B cell (primary cell): ENCODE measurements around the gene PLAC9. TPM values are rescaled to one million over a fixed set of nuclear protein-coding genes. Genes with fewer than 3 reads are reported as not detected.

Experiments
- ATAC-seq: fragments of 200-7000 bp; cut with Tn5 transposase; one replicate; pipeline ENCODE4 v1.10.0; 2021; ENCODE audit warnings: low read depth, mild to moderate bottlenecking, moderate number of reproducible peaks, moderate library complexity
- CTCF ChIA-PET: fragments of 350-600 bp; sonication (Branson Sonifier 250); formaldehyde crosslinking; loops from one replicate; lab custom pipeline; 2021; ENCODE audit warnings: antibody characterized with exemption, inconsistent platforms; lab: Charles Lee
- POLR2A ChIA-PET: fragments of 350-600 bp; sonication (Branson Sonifier 250); formaldehyde crosslinking; loops from one replicate; lab custom pipeline; 2021; ENCODE audit warnings: antibody characterized with exemption; lab: Charles Lee
- DNase-seq: peaks from one replicate; pipeline ENCODE4 v3.0.0; 2013
- H2AFZ ChIP-seq: 2 replicates; pipeline ENCODE4 v1.6.1; 2012; ENCODE audit warnings: mild to moderate bottlenecking, low read depth, low read length; ENCODE audit not compliant: insufficient read depth, poor library complexity, severe bottlenecking
- H3K27ac ChIP-seq, 2 donors: 1 replicate in 1 of 2; 2 replicates in 1 of 2; pipeline ENCODE4 v1.5.1; 2012 to 2013; ENCODE audit warnings: low read length in 2 of 2, mild to moderate bottlenecking in 2 of 2, moderate library complexity in 1 of 2
- H3K27me3 ChIP-seq, 4 experiments: fragments of 200-600 bp in 1 of 4; sonication (generic) in 1 of 4; replicated peaks in 1 of 4; 1 replicate in 2 of 4; 2 replicates in 2 of 4; pipeline versions ENCODE4 v1.6.1 to v1.7.0; 2013 to 2016; ENCODE audit warnings: low read length in 3 of 4, mild to moderate bottlenecking in 2 of 4, mixed read lengths in 1 of 4, moderate library complexity in 1 of 4; ENCODE audit not compliant: insufficient read depth in 4 of 4, control insufficient read depth in 3 of 4; ENCODE audit errors: control extremely low read depth in 1 of 4
- H3K36me3 ChIP-seq, 2 experiments: replicated peaks in 1 of 2; 1 replicate in 1 of 2; 2 replicates in 1 of 2; pipeline versions ENCODE4 v1.6.1 to v1.7.1; 2013; ENCODE audit warnings: low read length in 1 of 2; ENCODE audit not compliant: insufficient read depth in 2 of 2, control insufficient read depth in 1 of 2; ENCODE audit errors: control extremely low read depth in 1 of 2, extremely low read depth in 1 of 2
- H3K4me1 ChIP-seq, 2 donors: fragments of 200-600 bp in 1 of 2; sonication (generic) in 1 of 2; 1 replicate in 1 of 2; 2 replicates in 1 of 2; pipeline versions ENCODE4 v1.5.1 to v1.6.1; 2013 to 2017; ENCODE audit warnings: low read length in 2 of 2; ENCODE audit not compliant: control insufficient read depth in 2 of 2, insufficient read depth in 2 of 2
- H3K4me2 ChIP-seq: replicated peaks from 2 replicates; pipeline ENCODE3; 2012; ENCODE audit warnings: mild to moderate bottlenecking, low read depth, low read length; ENCODE audit not compliant: poor library complexity, severe bottlenecking
- H3K4me3 ChIP-seq, 5 experiments: fragments of 200-600 bp in 1 of 5; sonication (generic) in 1 of 5; 1 replicate in 3 of 5; 2 replicates in 2 of 5; pipeline versions ENCODE4 v1.5.1 to v1.7.0; 2011 to 2016; ENCODE audit warnings: low read length in 4 of 5, mild to moderate bottlenecking in 4 of 5, low read depth in 2 of 5, control low read depth in 1 of 5, moderate library complexity in 1 of 5; ENCODE audit not compliant: insufficient read depth in 1 of 5; ENCODE audit errors: control extremely low read depth in 1 of 5, extremely low read depth in 1 of 5
- H3K79me2 ChIP-seq: fragments of 200-600 bp; sonication (generic); one replicate; pipeline ENCODE4 v1.6.0; 2016; ENCODE audit warnings: low read length; ENCODE audit not compliant: control insufficient read depth, insufficient read depth
- H3K9ac ChIP-seq: fragments of 200-600 bp; sonication (generic); 2 replicates; pipeline ENCODE4 v1.6.1; 2017; ENCODE audit warnings: mild to moderate bottlenecking, low read length, moderate library complexity
- H3K9me3 ChIP-seq, 3 donors: one replicate each; pipeline versions ENCODE4 v1.6.1 to v1.7.1; 2013; ENCODE audit warnings: low read length in 2 of 3; ENCODE audit not compliant: control insufficient read depth in 2 of 3, insufficient read depth in 1 of 3; ENCODE audit errors: control extremely low read depth in 1 of 3
- H4K20me1 ChIP-seq: 2 replicates; pipeline ENCODE4 v1.6.0; 2012; ENCODE audit warnings: mild to moderate bottlenecking, low read length; ENCODE audit not compliant: insufficient read depth, control insufficient read depth, poor library complexity, severe bottlenecking
- H3K27ac Mint-ChIP-seq: one replicate; pipeline ENCODE4 v1.8.0; 2021; ENCODE audit warnings: mixed read lengths
- H3K27me3 Mint-ChIP-seq: one replicate; pipeline ENCODE4 v1.8.0; 2021; ENCODE audit warnings: mixed read lengths
- H3K4me1 Mint-ChIP-seq: one replicate; pipeline ENCODE4 v1.8.0; 2021; ENCODE audit warnings: mixed read lengths
- H3K4me3 Mint-ChIP-seq: one replicate; pipeline ENCODE4 v1.8.0; 2021; ENCODE audit warnings: mixed read lengths
- H3K9me3 Mint-ChIP-seq: one replicate; pipeline ENCODE4 v1.8.0; 2022; ENCODE audit warnings: mixed read lengths; ENCODE audit not compliant: insufficient read depth
- EZH2 ChIP-seq: IDR thresholded peaks from 2 replicates; pipeline ENCODE4 v1.6.1; 2012; ENCODE audit warnings: borderline replicate concordance, low read depth, mild to moderate bottlenecking, moderate library complexity, low read length; ENCODE audit not compliant: insufficient read depth, poor library complexity, severe bottlenecking
- WGBS: methylation state at CpG from one replicate; pipeline ENCODE4 v1.1.5; 2013; ENCODE audit warnings: missing lambda C conversion rate; ENCODE audit not compliant: insufficient coverage; 5-methylcytosine and 5-hydroxymethylcytosine counted together
- intact Hi-C: fragments of 100-400 bp; cut with micrococcal nuclease; formaldehyde crosslinking; loops from one replicate; pipeline ENCODE4 v1.10.0; 2022
- polyA plus RNA-seq: library from polyadenylated mRNA; depleted of rRNA; stranded (reverse); fragments of >200 nt; gene quantifications from 2 replicates; pipeline ENCODE4 v1.2.3, GENCODE V29; 2012
- total RNA-seq, 2 donors: library from RNA; stranded (reverse); fragments of 120-200 nt in 1 of 2; gene quantifications; 1 replicate in 1 of 2; 2 replicates in 1 of 2; pipeline versions ENCODE4 v1.2.3 to v1.2.4, GENCODE V29; 2013 to 2022
- TF ChIP-seq, protein P1 (sequence below): fragments of 200-600 bp; IDR thresholded peaks from one replicate; pipeline ENCODE4 v1.8.0; 2022; ENCODE audit warnings: antibody characterized with exemption, mild to moderate bottlenecking

The PLAC9 gene
- total and polyA plus RNA-seq, 2 donors (not counting 1 experiment from before 2014, with no cell fraction given) = not detected

DNA sequence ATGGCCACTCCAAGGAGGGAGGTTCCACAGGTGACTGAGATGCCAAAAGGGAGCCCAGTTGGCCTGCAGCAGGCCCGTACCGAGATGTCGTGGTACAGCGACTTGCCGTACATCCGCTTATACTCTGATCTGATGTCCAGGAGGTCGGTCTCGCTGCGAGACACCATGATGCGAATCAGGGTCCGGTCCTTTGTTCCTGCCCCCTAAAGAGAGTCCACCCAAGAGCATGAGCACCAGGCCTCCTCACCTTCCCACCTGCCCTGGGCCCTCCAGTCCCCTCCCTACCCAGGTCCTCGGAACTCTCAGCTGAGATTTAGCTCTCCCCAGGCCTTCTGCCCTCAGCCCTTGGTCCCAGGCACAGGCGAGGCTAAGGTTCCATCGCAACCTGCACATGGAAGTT is 25.0 kb downstream of the PLAC9 start:
- Mint-ChIP-seq H3K9me3 (no peaks in the 10 kb centered on the region), H3K27me3 (no peaks in the 10 kb centered on the region), H3K27ac (no peak overlapping the region), H3K4me1 (no peaks in the 10 kb centered on the region), H3K4me3 (no peak overlapping the region)
- CTCF ChIA-PET = no interaction called here
- no peak overlapping the region for H2AFZ ChIP-seq
- intact Hi-C loops = no loop called here
- no peaks in the 10 kb centered on the region for H4K20me1 ChIP-seq
- H3K4me3 ChIP-seq = no peak overlapping the region
- H3K79me2 ChIP-seq = no peaks in the 10 kb centered on the region
- TF ChIP-seq, protein P1, sequence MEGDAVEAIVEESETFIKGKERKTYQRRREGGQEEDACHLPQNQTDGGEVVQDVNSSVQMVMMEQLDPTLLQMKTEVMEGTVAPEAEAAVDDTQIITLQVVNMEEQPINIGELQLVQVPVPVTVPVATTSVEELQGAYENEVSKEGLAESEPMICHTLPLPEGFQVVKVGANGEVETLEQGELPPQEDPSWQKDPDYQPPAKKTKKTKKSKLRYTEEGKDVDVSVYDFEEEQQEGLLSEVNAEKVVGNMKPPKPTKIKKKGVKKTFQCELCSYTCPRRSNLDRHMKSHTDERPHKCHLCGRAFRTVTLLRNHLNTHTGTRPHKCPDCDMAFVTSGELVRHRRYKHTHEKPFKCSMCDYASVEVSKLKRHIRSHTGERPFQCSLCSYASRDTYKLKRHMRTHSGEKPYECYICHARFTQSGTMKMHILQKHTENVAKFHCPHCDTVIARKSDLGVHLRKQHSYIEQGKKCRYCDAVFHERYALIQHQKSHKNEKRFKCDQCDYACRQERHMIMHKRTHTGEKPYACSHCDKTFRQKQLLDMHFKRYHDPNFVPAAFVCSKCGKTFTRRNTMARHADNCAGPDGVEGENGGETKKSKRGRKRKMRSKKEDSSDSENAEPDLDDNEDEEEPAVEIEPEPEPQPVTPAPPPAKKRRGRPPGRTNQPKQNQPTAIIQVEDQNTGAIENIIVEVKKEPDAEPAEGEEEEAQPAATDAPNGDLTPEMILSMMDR = no peak
- TF ChIP-seq EZH2 = no peak
- no peak overlapping the region for H3K9ac ChIP-seq
- no peaks in the 10 kb centered on the region for H3K27me3 ChIP-seq
- H3K4me2 ChIP-seq = no peak overlapping the region
- no peaks in the 10 kb centered on the region for H3K4me1 ChIP-seq
- H3K9me3 ChIP-seq = no peaks in the 10 kb centered on the region
- no peak for DNase-seq
- WGBS = 96% methylated on average over 14 of the region's 14 CpGs
- POLR2A ChIA-PET = no interaction called here
- H3K27ac ChIP-seq = no peak overlapping the region
- peaks cover 0 to 93% of the 10 kb centered on the region in 2 experiments for H3K36me3 ChIP-seq
- no peak for ATAC-seq

DNA sequence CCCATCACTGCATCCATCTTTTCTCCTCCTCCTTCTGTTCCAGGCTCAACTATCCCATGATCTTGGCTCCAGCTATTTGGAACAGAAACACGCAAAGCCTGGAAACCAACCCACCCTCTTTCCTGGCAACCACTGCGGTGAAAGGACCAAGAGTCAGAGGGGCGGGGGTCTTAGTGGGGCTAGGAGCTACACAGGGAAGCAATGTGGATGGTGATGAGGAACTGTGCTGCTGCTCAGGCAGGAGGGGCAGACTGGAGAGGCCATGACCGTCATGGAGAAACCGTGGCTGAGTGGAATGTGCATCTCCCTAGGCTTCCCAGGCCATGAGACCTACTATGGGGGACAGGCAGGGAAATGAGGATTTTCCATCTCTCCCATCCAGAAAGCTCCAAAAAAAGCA is 25.6 kb downstream of the PLAC9 start:
- Histone ChIP-seq H3K79me2 (no peaks in the 10 kb centered on the region), H3K4me3 (no peak overlapping the region), H3K27me3 (no peaks in the 10 kb centered on the region), H3K36me3 (peaks cover 0 to 93% of the 10 kb centered on the region in 2 experiments), H3K27ac (no peak overlapping the region), H3K4me2 (no peak overlapping the region), H4K20me1 (no peaks in the 10 kb centered on the region), H3K4me1 (no peaks in the 10 kb centered on the region), H2AFZ (no peak overlapping the region), H3K9me3 (no peaks in the 10 kb centered on the region), H3K9ac (no peak overlapping the region)
- H3K27ac Mint-ChIP-seq = peak overlapping the region; percentile 17
- no peak for ATAC-seq
- H3K4me1 Mint-ChIP-seq = no peaks in the 10 kb centered on the region
- no peak for DNase-seq
- intact Hi-C loops = no loop called here
- 86% methylated on average over 2 of the region's 5 CpGs for WGBS
- CTCF ChIA-PET = no interaction called here
- no peaks in the 10 kb centered on the region for H3K9me3 Mint-ChIP-seq
- H3K4me3 Mint-ChIP-seq = no peak overlapping the region
- TF ChIP-seq, protein P1 = no peak
- TF ChIP-seq EZH2 = no peak
- no peaks in the 10 kb centered on the region for H3K27me3 Mint-ChIP-seq
- POLR2A ChIA-PET = no interaction called here
